Ascending aorta (tissue), 2 donors: ENCODE results near the gene ANKRD49. TPM values are rescaled to one million over a fixed set of nuclear protein-coding genes. Genes with fewer than 3 reads are reported as not detected.

Experiments used
- DNase-seq, 2 donors: peaks; one replicate each; pipeline ENCODE4 v3.0.0-alpha.2; 2019; ENCODE audit warnings: low spot score in 2 of 2
- H3K27ac ChIP-seq, 2 donors: fragments of 200-600 bp; sonication (generic); one replicate each; pipeline ENCODE4 v1.5.1; 2016 to 2017; ENCODE audit warnings: mild to moderate bottlenecking in 1 of 2
- H3K27me3 ChIP-seq: fragments of 200-600 bp; sonication (generic); one replicate; pipeline ENCODE4 v1.5.1; 2017
- H3K36me3 ChIP-seq, 2 donors: fragments of 200-600 bp; sonication (generic); one replicate each; pipeline ENCODE4 v1.5.1; 2016
- H3K4me1 ChIP-seq, 2 donors: fragments of 200-600 bp; sonication (generic); one replicate each; pipeline ENCODE4 v1.5.1; 2016 to 2017; ENCODE audit warnings: mild to moderate bottlenecking in 1 of 2
- H3K4me3 ChIP-seq, 2 donors: fragments of 200-600 bp; sonication (generic); one replicate each; pipeline ENCODE4 v1.5.1; 2016 to 2017; ENCODE audit warnings: mild to moderate bottlenecking in 1 of 2
- H3K9me3 ChIP-seq, 2 donors: fragments of 200-600 bp; sonication (generic); one replicate each; pipeline ENCODE4 v1.5.1; 2016
- CTCF ChIP-seq, 3 experiments: fragments of 200-600 bp in 2 of 3; fragments of 450-650 bp in 1 of 3; sonication (generic) in 2 of 3; IDR thresholded peaks; one replicate each; pipeline ENCODE4 v1.5.1; 2016 to 2019; ENCODE audit warnings: antibody characterized with exemption in 3 of 3, mild to moderate bottlenecking in 1 of 3, moderate library complexity in 1 of 3
- intact Hi-C: fragments of 100-400 bp; cut with DNase I; formaldehyde crosslinking; loops from one replicate; pipeline ENCODE4 v1.15.1; 2023
- total RNA-seq: library from RNA; depleted of rRNA; stranded (reverse); fragments of >200 nt; gene quantifications from one replicate; pipeline ENCODE4 v1.1.0, GENCODE V29; 2016

ANKRD49 gene
- total RNA-seq, 1 donor from 2014 or later, result 7.0 TPM

GRCh38 chr11:94459576-94459975, 34.2 kb upstream of the ANKRD49 start:
- Histone ChIP-seq H3K4me1 (no peaks in the 10 kb centered on the region), H3K36me3 (peaks cover 10 to 28% of the 10 kb centered on the region in 2 donors), H3K4me3 (no peak overlapping the region), H3K9me3 (no peaks in the 10 kb centered on the region), H3K27me3 (no peaks in the 10 kb centered on the region), H3K27ac (no peak overlapping the region)
- no peak for TF ChIP-seq CTCF (IDR thresholded peaks at IDR 0.05)
- no peak for DNase-seq
- intact Hi-C loops, result no loop called here

- intact Hi-C loops, result no loop called here
- DNase-seq, result no peak
- H3K4me1 ChIP-seq, result no peaks in the 10 kb centered on the region
- no peak overlapping the region for H3K4me3 ChIP-seq
- no peaks in the 10 kb centered on the region for H3K27me3 ChIP-seq
- H3K9me3 ChIP-seq, result no peaks in the 10 kb centered on the region
- peaks cover 8 to 24% of the 10 kb centered on the region in 2 donors for H3K36me3 ChIP-seq
- H3K27ac ChIP-seq, result no peak overlapping the region
- no peak for TF ChIP-seq CTCF (IDR thresholded peaks at IDR 0.05)
Observed at GRCh38 chr11:94469416-94469815, 24.4 kb upstream of the ANKRD49 start.

GRCh38 chr11:94472916-94473799, 20.6 kb upstream of the ANKRD49 start:
- TF ChIP-seq CTCF (IDR thresholded peaks at IDR 0.05), result no peak
- Histone ChIP-seq H3K27me3 (no peaks in the 10 kb centered on the region), H3K4me3 (no peak overlapping the region), H3K4me1 (no peaks in the 10 kb centered on the region), H3K36me3 (peaks cover 3 to 28% of the 10 kb centered on the region in 2 donors), H3K9me3 (no peaks in the 10 kb centered on the region), H3K27ac (no peak overlapping the region)
- no peak for DNase-seq
- intact Hi-C loops, result no loop called here

- no peak for TF ChIP-seq CTCF (IDR thresholded peaks at IDR 0.05)
- no peak overlapping the region for H3K4me3 ChIP-seq
- no peak for DNase-seq
- H3K4me1 ChIP-seq, result no peaks in the 10 kb centered on the region
- H3K27ac ChIP-seq, result no peak overlapping the region
- no peaks in the 10 kb centered on the region for H3K9me3 ChIP-seq
- intact Hi-C loops, result no loop called here
- H3K27me3 ChIP-seq, result no peaks in the 10 kb centered on the region
- peaks cover 3 to 27% of the 10 kb centered on the region in 2 donors for H3K36me3 ChIP-seq
Observed at GRCh38 chr11:94477624-94478023, 16.2 kb upstream of the ANKRD49 start.

GRCh38 chr11:94481342-94481741, 12.4 kb upstream of the ANKRD49 start:
- TF ChIP-seq CTCF (IDR thresholded peaks at IDR 0.05), result no peak
- H3K27me3 ChIP-seq, result no peaks in the 10 kb centered on the region
- no peaks in the 10 kb centered on the region for H3K4me1 ChIP-seq
- DNase-seq, result no peak
- H3K4me3 ChIP-seq, result no peak overlapping the region
- H3K27ac ChIP-seq, result no peak overlapping the region
- intact Hi-C loops, result no loop called here
- no peaks in the 10 kb centered on the region for H3K9me3 ChIP-seq
- H3K36me3 ChIP-seq, result peaks cover 8 to 53% of the 10 kb centered on the region in 2 donors
